Choroid plexus epithelial cell (primary cell): ENCODE results near the gene HEG1.
A peak's percentile ranks its signal among the peaks of the same experiment; 100 is the strongest.

Experiments used
- DNase-seq: peaks from one replicate; pipeline ENCODE4 v3.0.0-alpha.2; 2010; ENCODE audit warnings: low read depth
- H3K4me3 ChIP-seq: 2 replicates; pipeline ENCODE4 v1.5.1; 2011; ENCODE audit warnings: low read depth, mild to moderate bottlenecking, control low read depth, low read length, moderate library complexity
- TF ChIP-seq, protein P1 (sequence below): conservative IDR thresholded peaks from 2 replicates; pipeline ENCODE4 v1.5.1; 2011; ENCODE audit warnings: low read depth, mild to moderate bottlenecking, control low read depth, inconsistent platforms, low read length, moderate library complexity

HEG1 gene

DNA sequence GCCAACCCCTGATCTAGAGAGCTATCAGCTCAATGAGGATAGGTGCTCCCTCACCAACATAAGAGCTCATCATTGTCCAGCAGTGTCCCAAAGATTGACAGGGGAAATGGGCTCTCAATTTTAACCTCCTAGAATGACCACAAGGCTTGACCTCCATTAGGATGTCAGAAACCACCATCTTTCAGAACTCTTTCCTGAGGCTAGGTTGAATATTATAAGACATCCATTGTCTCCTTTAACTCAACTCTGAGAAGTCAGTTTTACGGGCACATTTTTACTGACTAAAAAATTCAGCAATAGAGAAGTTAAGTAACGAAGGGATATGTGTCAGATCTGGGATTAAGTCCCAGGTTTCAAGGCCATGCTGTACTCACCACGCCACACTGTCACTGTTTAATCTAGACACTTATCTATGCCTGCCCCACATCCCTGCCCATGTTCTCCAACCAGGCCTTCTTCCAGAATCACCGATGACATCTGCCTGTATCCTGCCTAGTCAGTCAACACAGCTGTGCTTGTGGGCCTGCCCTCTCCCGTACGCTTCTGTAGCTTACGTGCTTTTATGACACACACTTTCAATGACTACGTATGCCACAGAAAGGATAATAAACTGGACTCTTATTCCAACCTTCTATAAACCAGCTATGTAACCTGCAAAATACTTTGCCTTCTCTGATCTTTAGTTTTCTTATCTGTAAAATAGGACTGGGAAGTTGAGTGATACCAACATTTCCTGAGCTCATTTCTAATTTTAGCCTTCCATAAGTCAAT lies 104.1 kb downstream of the HEG1 start:
- TF ChIP-seq, protein P1, sequence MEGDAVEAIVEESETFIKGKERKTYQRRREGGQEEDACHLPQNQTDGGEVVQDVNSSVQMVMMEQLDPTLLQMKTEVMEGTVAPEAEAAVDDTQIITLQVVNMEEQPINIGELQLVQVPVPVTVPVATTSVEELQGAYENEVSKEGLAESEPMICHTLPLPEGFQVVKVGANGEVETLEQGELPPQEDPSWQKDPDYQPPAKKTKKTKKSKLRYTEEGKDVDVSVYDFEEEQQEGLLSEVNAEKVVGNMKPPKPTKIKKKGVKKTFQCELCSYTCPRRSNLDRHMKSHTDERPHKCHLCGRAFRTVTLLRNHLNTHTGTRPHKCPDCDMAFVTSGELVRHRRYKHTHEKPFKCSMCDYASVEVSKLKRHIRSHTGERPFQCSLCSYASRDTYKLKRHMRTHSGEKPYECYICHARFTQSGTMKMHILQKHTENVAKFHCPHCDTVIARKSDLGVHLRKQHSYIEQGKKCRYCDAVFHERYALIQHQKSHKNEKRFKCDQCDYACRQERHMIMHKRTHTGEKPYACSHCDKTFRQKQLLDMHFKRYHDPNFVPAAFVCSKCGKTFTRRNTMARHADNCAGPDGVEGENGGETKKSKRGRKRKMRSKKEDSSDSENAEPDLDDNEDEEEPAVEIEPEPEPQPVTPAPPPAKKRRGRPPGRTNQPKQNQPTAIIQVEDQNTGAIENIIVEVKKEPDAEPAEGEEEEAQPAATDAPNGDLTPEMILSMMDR = no peak
- no peak for DNase-seq
- H3K4me3 ChIP-seq = no peak overlapping the region

DNA sequence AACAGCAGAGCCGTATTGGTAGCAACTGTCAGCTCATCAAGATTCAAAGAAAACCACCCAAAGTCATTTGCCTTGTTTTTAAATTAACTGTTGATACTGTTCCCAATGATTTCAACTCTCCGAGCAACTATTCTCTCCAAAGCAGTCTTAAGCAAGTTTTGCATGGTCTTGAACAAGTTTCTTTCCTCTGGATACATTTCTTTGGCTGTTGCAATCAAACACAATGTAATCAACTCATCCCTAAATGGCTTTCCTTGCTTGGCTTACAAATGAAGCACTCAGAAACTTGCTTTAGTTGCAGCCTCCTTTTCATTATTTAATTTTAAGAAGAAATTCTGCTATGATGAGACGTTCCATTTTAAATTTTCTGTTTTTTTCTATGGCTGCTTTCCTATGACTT lies 105.8 kb downstream of the HEG1 start:
- DNase-seq = no peak
- TF ChIP-seq, protein P1 = no peak
- H3K4me3 ChIP-seq = no peak overlapping the region

DNA sequence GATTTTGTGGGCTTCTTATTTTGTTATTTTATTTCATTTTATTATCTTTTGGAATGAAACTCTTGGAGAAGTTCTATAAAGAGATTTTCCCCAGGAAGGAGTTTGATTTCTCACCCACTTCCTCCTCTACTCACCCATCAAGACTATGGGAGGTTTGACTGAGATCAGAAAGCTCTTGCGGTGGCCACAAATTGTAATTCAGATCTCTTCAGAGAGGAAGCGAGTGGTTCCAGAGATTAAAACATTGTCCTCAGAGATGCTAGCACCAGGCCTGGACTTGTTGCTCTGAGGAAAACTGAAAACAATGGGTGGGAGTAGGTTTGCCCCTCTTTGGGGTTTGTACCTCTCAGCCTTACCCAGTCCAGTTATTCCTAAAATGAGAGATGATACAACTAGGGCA lies 113.2 kb downstream of the HEG1 start:
- TF ChIP-seq, protein P1 = no peak
- no peak for DNase-seq
- no peak overlapping the region for H3K4me3 ChIP-seq

DNA sequence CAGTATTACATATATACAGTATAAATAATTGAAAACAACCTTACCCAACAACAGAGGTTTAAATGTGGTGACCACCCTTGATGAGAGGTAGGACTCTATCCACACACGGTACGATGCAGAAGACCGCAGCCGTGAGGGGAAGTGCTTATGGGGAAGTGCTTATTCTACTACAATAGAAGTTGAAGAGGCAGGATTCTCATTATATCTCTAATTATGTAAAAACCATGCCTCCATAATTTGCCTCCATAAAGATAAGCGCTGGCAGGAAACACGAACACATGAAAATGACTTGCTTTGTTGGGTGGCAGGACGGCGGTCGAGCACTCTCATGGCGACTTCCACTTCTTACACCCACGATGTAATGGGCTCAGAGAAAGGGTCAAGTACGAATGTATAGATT lies 114.0 kb downstream of the HEG1 start:
- DNase-seq = no peak
- H3K4me3 ChIP-seq = no peak overlapping the region
- TF ChIP-seq, protein P1 = no peak

GRCh38 chr3:124939661-124940060 lies 116.1 kb downstream of the HEG1 start:
- TF ChIP-seq, protein P1 = no peak
- no peak overlapping the region for H3K4me3 ChIP-seq
- DNase-seq = no peak

DNA sequence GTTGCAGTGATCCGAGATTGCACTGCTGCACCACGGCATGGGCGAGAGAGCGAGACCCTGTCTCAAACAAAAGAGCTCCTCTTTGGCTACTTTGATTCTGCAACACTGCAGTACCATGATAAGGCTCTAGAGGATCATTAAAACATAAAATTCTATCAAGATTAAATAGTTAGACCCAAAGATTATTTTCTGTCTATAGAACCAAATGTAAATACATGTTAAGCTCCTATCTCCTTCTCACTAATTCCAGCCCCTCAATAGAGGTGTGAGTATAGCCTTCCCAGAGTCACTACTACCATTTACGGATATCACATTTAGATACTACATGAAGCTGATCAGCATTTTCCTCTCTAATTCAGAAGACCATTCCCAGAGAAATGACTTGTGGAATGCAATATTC lies 116.9 kb downstream of the HEG1 start:
- H3K4me3 ChIP-seq = no peak overlapping the region
- TF ChIP-seq, protein P1 = peak; percentile 3
- no peak for DNase-seq

DNA sequence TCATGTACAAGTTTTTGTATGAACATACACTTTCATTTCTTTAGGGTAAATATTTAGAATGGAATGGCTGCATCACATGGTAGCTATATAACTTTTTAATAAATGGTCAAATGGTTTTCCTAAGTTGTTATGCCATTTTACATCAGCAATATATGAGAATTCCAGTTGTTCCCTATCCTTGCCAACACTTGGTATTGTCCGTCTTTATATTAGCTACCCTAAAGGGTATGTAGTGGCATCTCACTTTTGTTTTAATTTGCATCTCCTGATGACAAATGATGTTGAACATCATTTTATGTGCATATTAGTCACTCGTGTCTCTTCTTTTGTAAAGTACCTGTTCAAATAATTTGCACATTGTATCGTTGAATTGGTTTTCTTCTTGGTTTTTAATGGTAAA lies 118.7 kb downstream of the HEG1 start:
- no peak for DNase-seq
- no peak overlapping the region for H3K4me3 ChIP-seq
- TF ChIP-seq, protein P1 = no peak
